ENCODE measurements around the gene CASKIN1. TPM values are rescaled to one million over a fixed set of nuclear protein-coding genes. Genes with fewer than 3 reads are reported as not detected.

CASKIN1 gene
- total RNA-seq, 4 donors from 2014 or later: 0.71 to 2.2 (median 1.3) TPM

GRCh38 chr16:2233046-2233775 is 36.8 kb upstream of the CASKIN1 start:
- intact Hi-C loops (cut with DNase I; ENCODE audit: low total_unique reads): loop anchor here (10.0 kb wide), 1 partner anchor 272 kb away; no protein-coding TSS in a partner anchor
- H3K4me3 ChIP-seq (ENCODE audit: low read depth, poor library complexity, severe bottlenecking): no peak overlapping the region
- WGBS, 2 donors: 85 to 91% methylated on average over 12 to 16 of the region's 28 CpGs
- DNase-seq (ENCODE audit: low spot score in 2 of 2): no peak
- no peak for TF ChIP-seq CTCF (IDR thresholded peaks at IDR 0.05)
- TF ChIP-seq POLR2A (IDR thresholded peaks at IDR 0.05): no peak

- intact Hi-C loops (cut with DNase I; ENCODE audit: low total_unique reads): loop anchor here (10.0 kb wide), 1 partner anchor 272 kb away; no protein-coding TSS in a partner anchor
- TF ChIP-seq POLR2A (IDR thresholded peaks at IDR 0.05) (no peak), CTCF (IDR thresholded peaks at IDR 0.05) (no peak)
- no peak for DNase-seq (ENCODE audit: low spot score in 2 of 2)
- H3K4me3 ChIP-seq (ENCODE audit: low read depth, poor library complexity, severe bottlenecking): no peak overlapping the region
- 86 to 90% methylated on average over 30 to 41 of the region's 41 CpGs for WGBS, 2 donors
These were observed 35.9 kb upstream of the CASKIN1 start for GRCh38 chr16:2232094-2232990.

GRCh38 chr16:2231016-2231931 is 34.9 kb upstream of the CASKIN1 start:
- TF ChIP-seq CTCF (IDR thresholded peaks at IDR 0.05): no peak
- no peak for TF ChIP-seq POLR2A (IDR thresholded peaks at IDR 0.05)
- no peak for DNase-seq (ENCODE audit: low spot score in 2 of 2)
- WGBS, 2 donors: 81 to 82% methylated on average over 25 to 29 of the region's 29 CpGs
- intact Hi-C loops (cut with DNase I; ENCODE audit: low total_unique reads): loop anchor here (10.0 kb wide), 1 partner anchor 274 kb away; no protein-coding TSS in a partner anchor
- no peak overlapping the region for H3K4me3 ChIP-seq (ENCODE audit: low read depth, poor library complexity, severe bottlenecking)

- no peak overlapping the region for H3K4me3 ChIP-seq (ENCODE audit: low read depth, poor library complexity, severe bottlenecking)
- DNase-seq (ENCODE audit: low spot score in 2 of 2): no peak
- intact Hi-C loops (cut with DNase I; ENCODE audit: low total_unique reads): loop anchor here (10.0 kb wide), 1 partner anchor 274 kb away; no protein-coding TSS in a partner anchor
- TF ChIP-seq CTCF (IDR thresholded peaks at IDR 0.05): no peak
- no peak for TF ChIP-seq POLR2A (IDR thresholded peaks at IDR 0.05)
- WGBS, 2 donors: 82 to 83% methylated on average over 12 of the region's 13 CpGs
These were observed 34.0 kb upstream of the CASKIN1 start for GRCh38 chr16:2230376-2230775.

GRCh38 chr16:2229632-2230250 is 33.3 kb upstream of the CASKIN1 start:
- H3K4me3 ChIP-seq (ENCODE audit: low read depth, poor library complexity, severe bottlenecking): no peak overlapping the region
- intact Hi-C loops (cut with DNase I; ENCODE audit: low total_unique reads): loop anchor here (10.0 kb wide), 1 partner anchor 275 kb away; no protein-coding TSS in a partner anchor
- WGBS, 2 donors: 93 to 94% methylated on average over 18 to 23 of the region's 23 CpGs
- no peak for DNase-seq (ENCODE audit: low spot score in 2 of 2)
- TF ChIP-seq POLR2A (IDR thresholded peaks at IDR 0.05) (no peak), CTCF (IDR thresholded peaks at IDR 0.05) (no peak)

All from lower leg skin (tissue), 4 donors.